B cell (primary cell): Measurements from ENCODE around the gene UCK1.

ENCODE experiments used
- CTCF ChIP-seq: fragments of 200-600 bp; IDR thresholded peaks from one replicate; pipeline ENCODE4 v1.8.0; 2022; ENCODE audit warnings: antibody characterized with exemption, mild to moderate bottlenecking
- EZH2 ChIP-seq: IDR thresholded peaks from 2 replicates; pipeline ENCODE4 v1.6.1; 2012; ENCODE audit warnings: borderline replicate concordance, low read depth, mild to moderate bottlenecking, moderate library complexity, low read length; ENCODE audit not compliant: insufficient read depth, poor library complexity, severe bottlenecking

- no peak for TF ChIP-seq CTCF
- no peak for TF ChIP-seq EZH2
Observed at GRCh38 chr9:131499254-131499767, 31.8 kb downstream of the UCK1 start.
